MM.1S (cell line): ENCODE data around the gene MINDY3.
"Not testable (repeated sequence)": the region's sequence is repeated elsewhere in the genome, so short reads cannot be mapped to it uniquely, and the experiment has no call there.

Experiments
- DNase-seq: peaks from one replicate; pipeline ENCODE4 v3.0.0-alpha.2; 2015
- H2AFZ ChIP-seq: fragments of 300-600 bp; sonication (generic); 2 replicates; pipeline ENCODE4 v1.6.0; 2016; ENCODE audit warnings: antibody characterized with exemption, low read length
- H3F3A ChIP-seq: fragments of 300-600 bp; sonication (generic); 2 replicates; pipeline ENCODE4 v1.6.1; 2016; ENCODE audit warnings: mild to moderate bottlenecking, antibody characterized with exemption, low read length, moderate library complexity, mixed read lengths; ENCODE audit not compliant: insufficient read depth
- H3K27ac ChIP-seq: fragments of 300-600 bp; sonication (generic); 2 replicates; pipeline ENCODE4 v1.5.1; 2016; ENCODE audit warnings: mild to moderate bottlenecking, low read length
- H3K27me3 ChIP-seq: fragments of 300-600 bp; sonication (generic); replicated peaks from 2 replicates; pipeline ENCODE4 v1.6.0; 2016; ENCODE audit warnings: low read length; ENCODE audit not compliant: insufficient read depth
- H3K36me3 ChIP-seq: fragments of 300-600 bp; sonication (generic); replicated peaks from 2 replicates; pipeline ENCODE4 v1.6.1; 2016; ENCODE audit warnings: mild to moderate bottlenecking, low read length, mixed read lengths; ENCODE audit not compliant: insufficient read depth
- H3K4me1 ChIP-seq: fragments of 300-600 bp; sonication (generic); 2 replicates; pipeline ENCODE4 v1.6.1; 2016; ENCODE audit warnings: low read length, mixed read lengths
- H3K4me2 ChIP-seq: fragments of 300-600 bp; sonication (generic); 2 replicates; pipeline ENCODE4 v1.6.0; 2016; ENCODE audit warnings: low read depth, low read length
- H3K4me3 ChIP-seq: fragments of 300-600 bp; sonication (generic); 2 replicates; pipeline ENCODE4 v1.5.1; 2016; ENCODE audit warnings: low read length, mixed read lengths
- H3K79me2 ChIP-seq: fragments of 300-600 bp; sonication (generic); 2 replicates; pipeline ENCODE4 v1.6.1; 2016; ENCODE audit warnings: mixed run types, low read length, mixed read lengths
- H3K9ac ChIP-seq: fragments of 300-600 bp; sonication (generic); 2 replicates; pipeline ENCODE4 v1.6.1; 2016; ENCODE audit warnings: low read length, mixed read lengths
- H3K9me2 ChIP-seq: fragments of 300-600 bp; sonication (generic); replicated peaks from 2 replicates; pipeline ENCODE4 v1.6.1; 2016; ENCODE audit warnings: mild to moderate bottlenecking, low read length, mixed read lengths; ENCODE audit not compliant: insufficient read depth
- H3K9me3 ChIP-seq: fragments of 300-600 bp; sonication (generic); replicated peaks from 2 replicates; pipeline ENCODE4 v1.6.1; 2016; ENCODE audit warnings: mild to moderate bottlenecking, low read length, mixed read lengths; ENCODE audit not compliant: insufficient read depth
- H4K20me1 ChIP-seq: fragments of 300-600 bp; sonication (generic); 2 replicates; pipeline ENCODE4 v1.6.1; 2016; ENCODE audit warnings: mild to moderate bottlenecking, low read length, moderate library complexity, mixed read lengths; ENCODE audit not compliant: insufficient read depth
- CTCF ChIP-seq: fragments of 300-600 bp; sonication (generic); IDR thresholded peaks from 2 replicates; pipeline ENCODE4 v1.5.1; 2016; ENCODE audit warnings: antibody characterized with exemption, low read length, mixed read lengths
- EZH2 ChIP-seq: fragments of 300-600 bp; sonication (generic); optimal IDR thresholded peaks from 2 replicates; pipeline ENCODE3; 2017; ENCODE audit warnings: low read depth, mild to moderate bottlenecking, antibody characterized with exemption, low read length, mixed read lengths
- EZH2phosphoT487 ChIP-seq: fragments of 300-600 bp; sonication (generic); IDR thresholded peaks from 2 replicates; pipeline ENCODE4 v1.6.1; 2018; ENCODE audit warnings: antibody characterized with exemption, low read length

MINDY3 gene

DNA sequence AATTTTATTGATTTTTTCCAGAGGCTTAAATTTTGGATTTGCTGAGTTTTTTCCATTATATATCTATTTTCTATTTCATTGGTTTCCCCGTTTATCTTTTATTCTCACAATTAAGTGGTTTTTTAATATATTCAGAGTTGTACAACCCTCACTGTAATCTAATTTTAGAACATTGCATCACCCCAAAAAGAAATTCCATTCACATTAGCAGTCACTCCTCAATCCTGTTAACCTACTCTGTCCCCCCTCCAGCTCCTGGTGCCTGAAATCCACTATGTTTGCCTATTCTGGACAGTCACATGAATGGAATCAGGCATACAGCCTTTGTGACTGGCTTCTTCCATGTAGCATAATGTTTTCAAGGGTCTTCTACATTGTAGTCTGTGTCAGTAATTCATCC lies 84.8 kb downstream of the MINDY3 start:
- H3F3A ChIP-seq: no peaks in the 10 kb centered on the region
- no peaks in the 10 kb centered on the region for H3K36me3 ChIP-seq
- H4K20me1 ChIP-seq: no peaks in the 10 kb centered on the region
- peaks cover 4% of the 10 kb centered on the region; the same call in 1 of the 2 replicates for H3K4me1 ChIP-seq
- no peaks in the 10 kb centered on the region for H3K27me3 ChIP-seq
- H3K4me3 ChIP-seq: no peak overlapping the region
- no peak for TF ChIP-seq EZH2
- no peak for TF ChIP-seq EZH2phosphoT487
- TF ChIP-seq CTCF: no peak
- H2AFZ ChIP-seq: no peak overlapping the region
- no peak overlapping the region for H3K4me2 ChIP-seq
- H3K79me2 ChIP-seq: no peaks in the 10 kb centered on the region
- no peaks in the 10 kb centered on the region for H3K9me2 ChIP-seq
- no peak overlapping the region for H3K27ac ChIP-seq
- H3K9me3 ChIP-seq: no peaks in the 10 kb centered on the region
- DNase-seq: no peak
- no peak overlapping the region for H3K9ac ChIP-seq

DNA sequence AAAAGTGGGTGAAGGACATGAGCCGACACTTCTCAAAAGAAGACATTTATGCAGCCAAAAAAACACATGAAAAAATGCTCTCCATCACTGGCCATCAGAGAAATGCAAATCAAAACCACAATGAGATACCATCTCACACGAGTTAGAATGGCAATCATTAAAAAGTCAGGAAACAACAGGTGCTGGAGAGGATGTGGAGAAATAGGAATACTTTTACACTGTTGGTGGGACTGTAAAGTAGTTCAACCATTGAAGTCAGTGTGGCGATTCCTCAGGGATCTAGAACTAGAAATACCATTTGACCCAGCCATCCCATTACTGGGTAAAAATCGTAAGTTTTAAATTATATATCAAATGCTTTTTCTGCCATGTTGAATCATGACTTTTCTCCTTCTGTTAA lies 85.8 kb downstream of the MINDY3 start:
- not testable (repeated sequence) for H3K9me2 ChIP-seq, H2AFZ ChIP-seq, H3K4me1 ChIP-seq, H3K4me2 ChIP-seq, H3K4me3 ChIP-seq, H3K36me3 ChIP-seq, DNase-seq, H3K27ac ChIP-seq, H3K79me2 ChIP-seq, H3F3A ChIP-seq, H3K27me3 ChIP-seq, H4K20me1 ChIP-seq, H3K9me3 ChIP-seq, H3K9ac ChIP-seq

GRCh38 chr10:15764892-15765454 lies 95.3 kb downstream of the MINDY3 start:
- Histone ChIP-seq H2AFZ (no peak overlapping the region), H4K20me1 (no peaks in the 10 kb centered on the region), H3K79me2 (no peaks in the 10 kb centered on the region), H3K4me2 (no peak overlapping the region), H3K4me1 (no peaks in the 10 kb centered on the region), H3K27ac (no peak overlapping the region), H3K36me3 (no peaks in the 10 kb centered on the region), H3K27me3 (no peaks in the 10 kb centered on the region), H3K9me3 (no peaks in the 10 kb centered on the region), H3K9ac (no peak overlapping the region), H3K9me2 (no peaks in the 10 kb centered on the region), H3F3A (no peaks in the 10 kb centered on the region), H3K4me3 (no peak overlapping the region)
- no peak for DNase-seq
- TF ChIP-seq EZH2 (no peak), CTCF (no peak), EZH2phosphoT487 (no peak)

- no peaks in the 10 kb centered on the region for H3F3A ChIP-seq
- H3K36me3 ChIP-seq: no peaks in the 10 kb centered on the region
- no peaks in the 10 kb centered on the region for H3K4me1 ChIP-seq
- H3K27me3 ChIP-seq: no peaks in the 10 kb centered on the region
- no peaks in the 10 kb centered on the region for H4K20me1 ChIP-seq
- H3K9ac ChIP-seq: no peak overlapping the region
- H2AFZ ChIP-seq: no peak overlapping the region
- no peak overlapping the region for H3K4me3 ChIP-seq
- H3K4me2 ChIP-seq: no peak overlapping the region
- H3K79me2 ChIP-seq: no peaks in the 10 kb centered on the region
- no peak for DNase-seq
- H3K9me3 ChIP-seq: no peaks in the 10 kb centered on the region
- no peaks in the 10 kb centered on the region for H3K9me2 ChIP-seq
- no peak overlapping the region for H3K27ac ChIP-seq
- TF ChIP-seq EZH2phosphoT487 (no peak), EZH2 (no peak), CTCF (no peak)
Measured at GRCh38 chr10:15763006-15763405, 97.3 kb downstream of the MINDY3 start.

DNA sequence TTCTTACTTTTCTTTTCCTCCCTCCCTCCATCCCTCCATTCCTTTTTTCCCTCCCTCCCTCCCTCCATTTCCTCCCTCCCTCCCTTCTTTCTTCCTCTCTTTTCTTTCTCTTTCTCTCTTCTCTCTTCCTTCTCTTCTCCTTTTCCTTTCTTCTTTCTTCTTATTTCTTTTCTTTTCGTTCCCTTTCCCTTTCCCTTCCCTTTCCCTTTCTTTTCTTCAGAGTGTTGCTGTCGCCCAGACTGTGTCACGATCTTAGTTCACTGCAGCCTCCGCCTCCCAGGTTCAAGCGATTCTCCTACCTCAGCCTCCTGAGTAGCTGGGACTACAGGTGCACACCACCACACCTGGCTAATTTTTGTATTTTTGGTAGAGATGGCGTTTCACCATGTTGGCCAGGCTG lies 98.1 kb downstream of the MINDY3 start:
- DNase-seq, H3K27me3 ChIP-seq, H3K4me3 ChIP-seq, H3K9me3 ChIP-seq, H3K36me3 ChIP-seq, H3K9ac ChIP-seq, H3K4me2 ChIP-seq, H3F3A ChIP-seq, H3K79me2 ChIP-seq, H4K20me1 ChIP-seq, H3K9me2 ChIP-seq, H3K4me1 ChIP-seq, H2AFZ ChIP-seq, H3K27ac ChIP-seq: not testable (repeated sequence)

GRCh38 chr10:15761224-15761623 lies 99.1 kb downstream of the MINDY3 start:
- H2AFZ ChIP-seq, H3K27ac ChIP-seq, H3K27me3 ChIP-seq, H3K9me3 ChIP-seq, H3K36me3 ChIP-seq, H3K79me2 ChIP-seq, DNase-seq, H3K9me2 ChIP-seq, H3K4me1 ChIP-seq, H3K9ac ChIP-seq, H4K20me1 ChIP-seq, H3K4me3 ChIP-seq, H3K4me2 ChIP-seq, H3F3A ChIP-seq: not testable (repeated sequence)
